ENCODE data around the gene RGS16. TPM values are rescaled to one million over a fixed set of nuclear protein-coding genes. Genes with fewer than 3 reads are reported as not detected.
"Not testable (repeated sequence)": the region's sequence is repeated elsewhere in the genome, so short reads cannot be mapped to it uniquely, and the experiment has no call there.

RGS16 gene
- total RNA-seq, result 5.8 TPM

GRCh38 chr1:182604175-182605164, at the start of gene RGS16:
Gene RGS16, minus strand, starts transcription at chr1:182604389. Its CDS starts 130 bp downstream, at chr1:182604259.
- peak; percentile 94 for DNase-seq (ENCODE audit: low spot score)

- no peak for DNase-seq (ENCODE audit: low spot score)
These were observed 49.8 kb upstream of the RGS16 start for GRCh38 chr1:182653986-182654385.

- no peak for DNase-seq (ENCODE audit: low spot score)
These were observed 48.7 kb upstream of the RGS16 start for GRCh38 chr1:182652933-182653332.

- no peak for DNase-seq (ENCODE audit: low spot score)
These were observed 47.1 kb upstream of the RGS16 start for GRCh38 chr1:182651339-182651724.

- no peak for DNase-seq (ENCODE audit: low spot score)
These were observed 46.6 kb upstream of the RGS16 start for GRCh38 chr1:182650678-182651338.

- no peak for DNase-seq (ENCODE audit: low spot score)
These were observed 44.9 kb upstream of the RGS16 start for GRCh38 chr1:182649041-182649440.

GRCh38 chr1:182646739-182647138, 42.5 kb upstream of the RGS16 start:
- no peak for DNase-seq (ENCODE audit: low spot score)

GRCh38 chr1:182644886-182645285, 40.7 kb upstream of the RGS16 start:
- no peak for DNase-seq (ENCODE audit: low spot score)

GRCh38 chr1:182643699-182644098, 39.5 kb upstream of the RGS16 start:
- DNase-seq (ENCODE audit: low spot score), result no peak

GRCh38 chr1:182642461-182642860, 38.3 kb upstream of the RGS16 start:
- DNase-seq (ENCODE audit: low spot score), result no peak

GRCh38 chr1:182641561-182641960, 37.4 kb upstream of the RGS16 start:
- DNase-seq (ENCODE audit: low spot score), result no peak

GRCh38 chr1:182639330-182639729, 35.1 kb upstream of the RGS16 start:
- no peak for DNase-seq (ENCODE audit: low spot score)

GRCh38 chr1:182637769-182638168, 33.6 kb upstream of the RGS16 start:
- DNase-seq (ENCODE audit: low spot score), result no peak

GRCh38 chr1:182635871-182636270, 31.7 kb upstream of the RGS16 start:
- no peak for DNase-seq (ENCODE audit: low spot score)

- DNase-seq (ENCODE audit: low spot score), result no peak
These were observed 30.3 kb upstream of the RGS16 start for GRCh38 chr1:182634306-182635072.

GRCh38 chr1:182633657-182634281, 29.6 kb upstream of the RGS16 start:
- no peak for DNase-seq (ENCODE audit: low spot score)

GRCh38 chr1:182633031-182633430, 28.8 kb upstream of the RGS16 start:
- DNase-seq (ENCODE audit: low spot score), result no peak

- not testable (repeated sequence) for DNase-seq (ENCODE audit: low spot score)
These were observed 28.3 kb upstream of the RGS16 start for GRCh38 chr1:182632441-182632857.

- no peak for DNase-seq (ENCODE audit: low spot score)
These were observed 27.8 kb upstream of the RGS16 start for GRCh38 chr1:182631954-182632353.

- DNase-seq (ENCODE audit: low spot score), result no peak
These were observed 27.0 kb upstream of the RGS16 start for GRCh38 chr1:182631053-182631677.

GRCh38 chr1:182630586-182630985, 26.4 kb upstream of the RGS16 start:
- DNase-seq (ENCODE audit: low spot score), result no peak
